ENCODE results near the gene RYR2. TPM values are rescaled to one million over a fixed set of nuclear protein-coding genes. Genes with fewer than 3 reads are reported as not detected.

Gene RYR2
- total RNA-seq, 1 donor from 2014 or later, result 0.19 TPM

GRCh38 chr1:237183963-237184540 is 142.1 kb downstream of the RYR2 start:
- no peak overlapping the region for H3K4me3 Mint-ChIP-seq (ENCODE audit: low read depth)
- no peak for DNase-seq (ENCODE audit: low spot score, unreplicated experiment)
- H3K36me3 Mint-ChIP-seq (ENCODE audit: insufficient read depth), result no peaks in the 10 kb centered on the region
- H3K27ac Mint-ChIP-seq, result no peak overlapping the region
- no peak for TF ChIP-seq CTCF (IDR thresholded peaks at IDR 0.05; ENCODE audit: unreplicated experiment)
- no peaks in the 10 kb centered on the region for H3K9me3 Mint-ChIP-seq (ENCODE audit: low read depth)
- H3K27me3 Mint-ChIP-seq, result no peaks in the 10 kb centered on the region
- H3K4me1 Mint-ChIP-seq (ENCODE audit: low read depth), result no peaks in the 10 kb centered on the region

DNA sequence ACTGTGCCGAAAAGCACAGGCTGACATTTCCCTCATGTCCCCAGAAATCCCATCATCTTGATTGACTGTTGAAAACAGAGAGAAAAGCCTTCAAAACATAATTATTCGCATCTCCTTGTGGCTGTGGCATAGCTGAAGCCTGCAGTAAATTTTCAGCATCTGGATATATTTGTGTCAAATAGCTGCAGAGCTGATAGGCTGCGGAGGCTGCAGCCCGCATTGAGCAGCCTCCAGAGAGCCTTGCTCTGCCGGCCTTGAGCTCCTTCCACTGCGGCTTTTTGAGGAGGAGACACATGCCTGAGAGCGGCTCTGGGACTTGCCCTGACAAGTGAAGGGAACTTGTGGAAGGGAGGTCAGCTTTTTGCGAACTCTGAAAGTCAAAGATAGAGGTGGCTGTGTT is 144.7 kb downstream of the RYR2 start:
- TF ChIP-seq CTCF (IDR thresholded peaks at IDR 0.05; ENCODE audit: unreplicated experiment), result no peak
- Mint-ChIP-seq H3K4me1 (ENCODE audit: low read depth) (no peaks in the 10 kb centered on the region), H3K27me3 (no peaks in the 10 kb centered on the region), H3K27ac (no peak overlapping the region), H3K9me3 (ENCODE audit: low read depth) (no peaks in the 10 kb centered on the region), H3K4me3 (ENCODE audit: low read depth) (no peak overlapping the region), H3K36me3 (ENCODE audit: insufficient read depth) (no peaks in the 10 kb centered on the region)
- DNase-seq (ENCODE audit: low spot score, unreplicated experiment), result no peak

DNA sequence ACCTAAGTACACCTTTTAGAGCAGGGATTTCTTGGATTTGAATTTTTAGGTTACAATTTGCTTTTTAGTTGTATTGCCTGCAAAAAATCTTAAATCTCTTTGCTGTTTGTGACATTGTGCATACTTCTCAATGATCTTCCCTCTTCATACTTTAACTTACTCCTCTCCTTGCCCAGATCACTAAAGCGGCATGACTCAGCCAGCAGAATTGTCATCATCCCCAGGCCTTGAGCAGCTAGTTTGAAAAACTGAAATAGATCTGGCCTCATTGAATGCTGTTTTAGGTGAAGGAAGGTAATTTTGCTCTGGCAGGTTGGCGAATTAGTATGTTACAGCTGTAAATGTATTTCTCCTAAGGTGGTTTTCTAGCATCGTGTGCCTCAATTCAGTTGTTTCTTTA is 145.9 kb downstream of the RYR2 start:
- no peaks in the 10 kb centered on the region for H3K9me3 Mint-ChIP-seq (ENCODE audit: low read depth)
- no peak overlapping the region for H3K27ac Mint-ChIP-seq
- no peak for TF ChIP-seq CTCF (IDR thresholded peaks at IDR 0.05; ENCODE audit: unreplicated experiment)
- no peaks in the 10 kb centered on the region for H3K27me3 Mint-ChIP-seq
- no peak for DNase-seq (ENCODE audit: low spot score, unreplicated experiment)
- H3K4me1 Mint-ChIP-seq (ENCODE audit: low read depth), result no peaks in the 10 kb centered on the region
- H3K4me3 Mint-ChIP-seq (ENCODE audit: low read depth), result no peak overlapping the region
- no peaks in the 10 kb centered on the region for H3K36me3 Mint-ChIP-seq (ENCODE audit: insufficient read depth)

- H3K4me1 Mint-ChIP-seq (ENCODE audit: low read depth), result no peaks in the 10 kb centered on the region
- H3K27me3 Mint-ChIP-seq, result no peaks in the 10 kb centered on the region
- DNase-seq (ENCODE audit: low spot score, unreplicated experiment), result no peak
- no peak overlapping the region for H3K4me3 Mint-ChIP-seq (ENCODE audit: low read depth)
- no peaks in the 10 kb centered on the region for H3K9me3 Mint-ChIP-seq (ENCODE audit: low read depth)
- no peak overlapping the region for H3K27ac Mint-ChIP-seq
- no peaks in the 10 kb centered on the region for H3K36me3 Mint-ChIP-seq (ENCODE audit: insufficient read depth)
- no peak for TF ChIP-seq CTCF (IDR thresholded peaks at IDR 0.05; ENCODE audit: unreplicated experiment)
Measured at GRCh38 chr1:237191403-237191802, 149.4 kb downstream of the RYR2 start.

- Mint-ChIP-seq H3K27me3 (no peaks in the 10 kb centered on the region), H3K4me1 (ENCODE audit: low read depth) (no peaks in the 10 kb centered on the region), H3K4me3 (ENCODE audit: low read depth) (no peak overlapping the region), H3K36me3 (ENCODE audit: insufficient read depth) (no peaks in the 10 kb centered on the region), H3K9me3 (ENCODE audit: low read depth) (no peaks in the 10 kb centered on the region), H3K27ac (no peak overlapping the region)
- TF ChIP-seq CTCF (IDR thresholded peaks at IDR 0.05; ENCODE audit: unreplicated experiment), result no peak
- no peak for DNase-seq (ENCODE audit: low spot score, unreplicated experiment)
Measured at GRCh38 chr1:237197470-237198425, 155.8 kb downstream of the RYR2 start.

Data from progenitor cell of endocrine pancreas (in vitro differentiated cells).